AG04450 (cell line): ENCODE results near the gene DCAF6. TPM values are rescaled to one million over a fixed set of nuclear protein-coding genes. Genes with fewer than 3 reads are reported as not detected.

Experiments used
- CTCF ChIA-PET: fragments of 300-600, 350-600 bp; formaldehyde crosslinking; extraction: SDS; loops from one replicate; lab custom pipeline; 2022; ENCODE audit warnings: antibody characterized with exemption, inconsistent platforms; lab: Charles Lee
- POLR2A ChIA-PET: fragments of 350-600 bp; formaldehyde crosslinking; extraction: SDS; loops from one replicate; lab custom pipeline; 2021; ENCODE audit warnings: antibody characterized with exemption, inconsistent platforms; lab: Yijun Ruan, JAX
- DNase-seq: peaks from one replicate; pipeline ENCODE4 v3.0.0-alpha.2; 2011; ENCODE audit warnings: low read depth, low spot score
- H3K27ac ChIP-seq: one replicate; pipeline ENCODE4 v1.5.1; 2012; ENCODE audit warnings: low read depth, low read length, control low read depth
- H3K27me3 ChIP-seq: one replicate; pipeline ENCODE4 v1.6.0; 2012; ENCODE audit warnings: low read length; ENCODE audit not compliant: control insufficient read depth, insufficient read depth
- H3K4me3 ChIP-seq: 2 replicates; pipeline ENCODE4 v1.5.1; 2011; ENCODE audit warnings: mild to moderate bottlenecking, low read depth, low read length, control low read depth
- H3K9me3 ChIP-seq: 2 replicates; pipeline ENCODE4 v1.5.1; 2012; ENCODE audit warnings: low read length; ENCODE audit not compliant: control insufficient read depth, insufficient read depth
- polyA plus RNA-seq: library from polyadenylated mRNA; depleted of rRNA; stranded (reverse); fragments of >200 nt; gene quantifications from 2 replicates; pipeline ENCODE4 v1.2.3, GENCODE V29; 2011
- TF ChIP-seq, protein P1 (sequence below): IDR thresholded peaks from 2 replicates; pipeline ENCODE4 v1.5.1; 2011; ENCODE audit warnings: low read depth, low read length, control low read depth, inconsistent platforms

DCAF6 gene
- polyA plus RNA-seq, 1 experiment, result 137 TPM

DNA sequence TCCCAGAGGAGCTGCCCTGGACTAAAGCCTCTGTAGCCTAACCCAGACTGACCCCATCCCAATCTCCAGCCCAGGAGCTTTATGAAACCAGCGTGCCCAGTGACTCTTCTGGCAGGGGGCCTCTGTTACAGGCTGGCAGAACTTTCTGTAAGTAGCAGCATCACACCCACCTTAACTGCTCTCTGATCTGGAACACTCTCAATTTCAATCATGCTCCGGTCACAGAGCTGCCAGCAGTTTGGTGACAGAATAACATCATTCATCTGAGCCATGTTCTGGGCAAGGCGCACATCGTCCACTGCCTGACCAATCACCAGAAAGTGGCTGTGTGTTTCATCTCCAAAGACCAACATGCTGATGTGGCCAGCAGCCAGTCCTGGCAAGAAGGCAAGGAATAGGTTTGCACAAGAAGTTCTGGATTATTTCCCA lies 37.2 kb upstream of the DCAF6 start:
- no peak overlapping the region for H3K27ac ChIP-seq
- no peaks in the 10 kb centered on the region for H3K27me3 ChIP-seq
- POLR2A ChIA-PET, result no interaction called here
- no peaks in the 10 kb centered on the region for H3K9me3 ChIP-seq
- DNase-seq, result no peak
- CTCF ChIA-PET, result interaction anchor here (1.0 kb wide), 1 partner anchor 186 kb away, joined by 3 read pairs; no protein-coding TSS in a partner anchor
- no peak overlapping the region for H3K4me3 ChIP-seq
- TF ChIP-seq, protein P1, sequence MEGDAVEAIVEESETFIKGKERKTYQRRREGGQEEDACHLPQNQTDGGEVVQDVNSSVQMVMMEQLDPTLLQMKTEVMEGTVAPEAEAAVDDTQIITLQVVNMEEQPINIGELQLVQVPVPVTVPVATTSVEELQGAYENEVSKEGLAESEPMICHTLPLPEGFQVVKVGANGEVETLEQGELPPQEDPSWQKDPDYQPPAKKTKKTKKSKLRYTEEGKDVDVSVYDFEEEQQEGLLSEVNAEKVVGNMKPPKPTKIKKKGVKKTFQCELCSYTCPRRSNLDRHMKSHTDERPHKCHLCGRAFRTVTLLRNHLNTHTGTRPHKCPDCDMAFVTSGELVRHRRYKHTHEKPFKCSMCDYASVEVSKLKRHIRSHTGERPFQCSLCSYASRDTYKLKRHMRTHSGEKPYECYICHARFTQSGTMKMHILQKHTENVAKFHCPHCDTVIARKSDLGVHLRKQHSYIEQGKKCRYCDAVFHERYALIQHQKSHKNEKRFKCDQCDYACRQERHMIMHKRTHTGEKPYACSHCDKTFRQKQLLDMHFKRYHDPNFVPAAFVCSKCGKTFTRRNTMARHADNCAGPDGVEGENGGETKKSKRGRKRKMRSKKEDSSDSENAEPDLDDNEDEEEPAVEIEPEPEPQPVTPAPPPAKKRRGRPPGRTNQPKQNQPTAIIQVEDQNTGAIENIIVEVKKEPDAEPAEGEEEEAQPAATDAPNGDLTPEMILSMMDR, result no peak

- POLR2A ChIA-PET, result no interaction called here
- CTCF ChIA-PET, result no interaction called here
- H3K27ac ChIP-seq, result no peak overlapping the region
- TF ChIP-seq, protein P1, result no peak
- no peaks in the 10 kb centered on the region for H3K27me3 ChIP-seq
- no peak overlapping the region for H3K4me3 ChIP-seq
- DNase-seq, result no peak
- no peaks in the 10 kb centered on the region for H3K9me3 ChIP-seq
These were observed 35.6 kb upstream of the DCAF6 start for GRCh38 chr1:167900907-167901306.

GRCh38 chr1:167904652-167905130 lies 31.8 kb upstream of the DCAF6 start:
- no peak for DNase-seq
- Histone ChIP-seq H3K27me3 (no peaks in the 10 kb centered on the region), H3K27ac (peak overlapping the region; percentile 69), H3K4me3 (no peak overlapping the region), H3K9me3 (peaks cover under 1% of the 10 kb centered on the region; the same call in 1 of the 2 replicates)
- TF ChIP-seq, protein P1, result no peak
- ChIA-PET CTCF (interaction anchor here (0.6 to 1.1 kb wide), 4 partner anchors 33 to 1046 kb away, joined by 3 to 4 read pairs (median 3); no protein-coding TSS in a partner anchor), POLR2A (interaction anchor here (0.5 to 1.9 kb wide), 3 partner anchors 9 to 31 kb away, joined by 3 to 12 read pairs (median 6); partner anchors contain the start of genes DCAF6 and MPC2)

GRCh38 chr1:167905182-167905581 lies 31.3 kb upstream of the DCAF6 start:
- peak overlapping the region; percentile 53 for H3K27ac ChIP-seq
- POLR2A ChIA-PET, result interaction anchor here (1.9 kb wide), 1 partner anchor 31 kb away, joined by 12 read pairs; the partner anchor contains the start of genes DCAF6 and MPC2
- H3K9me3 ChIP-seq, result peaks cover 4% of the 10 kb centered on the region; the same call in 1 of the 2 replicates
- no peak for DNase-seq
- CTCF ChIA-PET, result interaction anchor here (0.6 to 1.1 kb wide), 3 partner anchors 32 to 685 kb away, joined by 3 to 4 read pairs (median 3); no protein-coding TSS in a partner anchor
- TF ChIP-seq, protein P1, result no peak
- no peak overlapping the region for H3K4me3 ChIP-seq
- no peaks in the 10 kb centered on the region for H3K27me3 ChIP-seq

- Histone ChIP-seq H3K4me3 (no peak overlapping the region), H3K27me3 (no peaks in the 10 kb centered on the region), H3K27ac (no peak overlapping the region), H3K9me3 (peaks cover 4% of the 10 kb centered on the region; the same call in 1 of the 2 replicates)
- ChIA-PET POLR2A (interaction anchor here (1.9 kb wide), 1 partner anchor 30 kb away, joined by 12 read pairs; the partner anchor contains the start of genes DCAF6 and MPC2), CTCF (interaction anchor here (1.1 kb wide), 2 partner anchors 32 to 103 kb away, joined by 3 to 4 read pairs; no protein-coding TSS in a partner anchor)
- TF ChIP-seq, protein P1, result no peak
- no peak for DNase-seq
These were observed 30.8 kb upstream of the DCAF6 start for GRCh38 chr1:167905671-167906070.
